GM21619 (cell line): ENCODE measurements around the gene GPRIN2.
"Not testable (repeated sequence)": the region's sequence is repeated elsewhere in the genome, so short reads cannot be mapped to it uniquely, and the experiment has no call there.

Experiments used
- ATAC-seq: cut with Tn5 transposase; IDR thresholded peaks from one replicate; pipeline ENCODE4 v1.9.1; 2021; ENCODE audit not compliant: unreplicated experiment

Gene GPRIN2

DNA sequence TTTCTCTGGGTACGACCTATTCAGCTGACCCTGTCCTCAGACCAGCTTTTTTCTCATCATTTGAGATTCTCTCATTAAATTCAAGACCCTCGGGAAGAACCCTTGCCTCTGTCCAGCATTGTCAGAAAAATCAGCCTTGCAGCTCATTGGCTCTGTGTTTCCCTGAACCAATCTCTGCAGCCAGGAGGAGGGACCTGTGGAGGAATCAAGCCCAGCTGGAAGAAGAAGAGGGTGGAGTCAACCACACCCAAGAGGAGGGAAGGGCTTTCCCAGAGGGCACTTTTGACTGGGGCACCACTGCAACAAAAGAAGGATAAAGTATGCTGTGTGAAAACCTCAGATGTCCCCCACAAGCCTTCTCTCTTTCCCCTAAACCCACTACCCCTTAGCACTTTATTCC is 14.2 kb upstream of the GPRIN2 start:
- ATAC-seq, result not testable (repeated sequence)

DNA sequence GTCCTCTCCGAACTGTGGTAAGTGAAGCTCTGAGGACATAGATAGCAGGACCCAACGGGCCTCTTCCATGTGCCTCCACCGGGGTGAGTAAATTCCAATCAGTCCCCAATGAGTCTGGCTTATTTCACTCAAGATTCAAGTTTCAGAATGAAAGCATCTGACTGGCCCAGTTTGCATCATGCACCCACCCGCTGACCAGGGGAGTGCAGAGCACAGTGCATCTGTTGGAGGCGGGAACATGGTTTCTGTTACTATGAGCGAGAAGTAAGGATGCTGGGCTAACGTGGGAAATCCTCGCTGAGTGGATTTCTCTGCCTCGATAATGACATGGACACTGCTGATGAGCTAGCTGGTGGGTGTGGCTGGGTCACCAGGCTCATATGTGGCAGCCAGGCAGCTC is 10.7 kb upstream of the GPRIN2 start:
- not testable (repeated sequence) for ATAC-seq

GRCh38 chr10:46565591-46566332 is 9.3 kb upstream of the GPRIN2 start:
- peak; percentile 92 for ATAC-seq

DNA sequence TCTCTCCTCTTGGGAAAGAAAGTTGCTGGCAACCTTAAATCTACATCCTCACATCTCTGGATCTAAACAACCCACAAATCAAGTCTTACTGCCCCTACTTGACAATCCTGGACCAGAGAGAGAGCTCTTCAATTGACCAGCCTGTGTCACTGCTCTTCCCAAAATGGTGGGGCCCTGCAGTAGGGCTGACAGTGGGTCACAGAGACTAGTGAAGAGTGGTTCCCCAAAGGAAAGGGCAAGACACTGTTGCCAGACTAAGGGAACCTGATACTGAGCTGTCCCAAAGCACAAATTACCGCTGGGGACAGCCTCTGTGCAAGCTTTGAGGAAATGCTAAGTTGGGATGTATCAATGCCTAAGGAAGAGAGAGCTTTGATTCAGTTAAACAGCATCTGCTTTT is 4.5 kb upstream of the GPRIN2 start:
- ATAC-seq, result no peak

GRCh38 chr10:46560381-46560780 is 3.9 kb upstream of the GPRIN2 start:
- ATAC-seq, result no peak

DNA sequence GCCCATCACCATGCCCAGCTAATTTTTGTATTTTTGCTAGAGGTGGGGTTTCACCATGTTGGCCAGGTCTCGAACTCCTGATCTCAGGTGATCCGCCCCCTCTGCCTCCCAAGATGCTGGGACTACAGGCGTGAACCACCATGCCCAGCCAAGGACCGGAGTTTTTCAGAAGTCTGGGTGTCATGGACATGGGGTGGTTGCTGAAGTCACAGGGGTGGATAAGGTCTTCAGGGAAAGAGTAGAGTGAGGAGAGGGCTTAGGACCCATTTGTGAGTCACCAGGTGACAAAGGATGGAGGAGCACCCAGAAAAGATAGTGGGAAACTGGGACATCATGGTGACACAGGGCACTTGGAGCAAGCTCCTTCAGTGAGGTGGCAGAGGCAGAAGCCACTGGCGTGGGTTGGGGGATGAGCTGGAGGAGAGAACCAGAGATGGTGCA is 2.8 kb upstream of the GPRIN2 start:
- ATAC-seq, result no peak

DNA sequence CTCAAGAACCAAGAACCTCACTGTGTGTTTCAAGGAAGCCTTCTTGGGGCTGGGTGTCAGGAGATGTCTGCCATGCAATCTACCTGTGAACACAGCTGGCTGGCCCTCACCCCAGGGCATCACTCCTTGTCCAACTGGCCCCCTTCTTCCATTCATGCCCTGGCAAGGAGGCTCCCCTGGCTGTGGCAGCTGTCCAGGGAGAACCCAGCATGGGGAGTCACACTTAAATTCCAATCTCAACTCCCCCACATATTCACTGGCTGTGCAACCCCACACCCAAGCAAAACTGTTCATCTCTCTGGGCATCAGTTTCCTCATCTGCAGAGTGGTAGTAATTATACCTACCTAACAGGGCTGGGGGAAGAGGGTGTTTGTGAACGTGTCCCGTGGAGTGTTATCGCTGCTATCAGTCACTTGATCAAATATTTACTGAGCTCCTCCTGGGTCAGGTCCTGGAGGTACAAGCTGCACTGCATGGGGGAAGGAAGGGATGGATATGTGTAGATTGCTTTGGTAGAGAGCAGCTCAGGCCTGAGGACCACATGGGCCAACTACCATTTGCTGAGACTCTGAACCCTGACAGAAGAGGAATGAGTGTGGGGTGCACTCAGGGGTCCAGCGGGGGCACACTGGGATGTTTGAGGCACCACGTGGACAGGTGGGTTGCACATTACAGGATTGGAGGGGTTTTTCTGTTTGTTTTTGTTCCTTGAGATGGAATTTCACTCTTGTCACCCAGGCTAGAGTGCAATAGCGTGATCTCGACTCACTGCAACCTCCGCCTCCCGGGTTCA is 2.1 kb upstream of the GPRIN2 start:
- ATAC-seq, result no peak

DNA sequence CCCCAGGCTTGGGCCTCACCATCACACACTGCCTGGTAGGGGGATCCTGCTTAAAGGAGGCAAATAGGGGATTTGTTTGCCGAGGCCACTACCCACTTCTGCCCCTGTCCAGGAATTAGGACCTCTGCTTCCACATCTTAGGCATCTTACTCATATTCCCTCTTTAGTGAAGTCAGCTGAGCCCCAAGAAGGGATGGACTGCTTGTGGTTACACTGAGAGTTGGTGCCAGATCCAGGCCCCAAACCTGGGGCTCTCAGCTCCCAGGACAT is 1.6 kb upstream of the GPRIN2 start:
- no peak for ATAC-seq

GRCh38 chr10:46557319-46558121 is 1.1 kb upstream of the GPRIN2 start:
- ATAC-seq, result no peak

DNA sequence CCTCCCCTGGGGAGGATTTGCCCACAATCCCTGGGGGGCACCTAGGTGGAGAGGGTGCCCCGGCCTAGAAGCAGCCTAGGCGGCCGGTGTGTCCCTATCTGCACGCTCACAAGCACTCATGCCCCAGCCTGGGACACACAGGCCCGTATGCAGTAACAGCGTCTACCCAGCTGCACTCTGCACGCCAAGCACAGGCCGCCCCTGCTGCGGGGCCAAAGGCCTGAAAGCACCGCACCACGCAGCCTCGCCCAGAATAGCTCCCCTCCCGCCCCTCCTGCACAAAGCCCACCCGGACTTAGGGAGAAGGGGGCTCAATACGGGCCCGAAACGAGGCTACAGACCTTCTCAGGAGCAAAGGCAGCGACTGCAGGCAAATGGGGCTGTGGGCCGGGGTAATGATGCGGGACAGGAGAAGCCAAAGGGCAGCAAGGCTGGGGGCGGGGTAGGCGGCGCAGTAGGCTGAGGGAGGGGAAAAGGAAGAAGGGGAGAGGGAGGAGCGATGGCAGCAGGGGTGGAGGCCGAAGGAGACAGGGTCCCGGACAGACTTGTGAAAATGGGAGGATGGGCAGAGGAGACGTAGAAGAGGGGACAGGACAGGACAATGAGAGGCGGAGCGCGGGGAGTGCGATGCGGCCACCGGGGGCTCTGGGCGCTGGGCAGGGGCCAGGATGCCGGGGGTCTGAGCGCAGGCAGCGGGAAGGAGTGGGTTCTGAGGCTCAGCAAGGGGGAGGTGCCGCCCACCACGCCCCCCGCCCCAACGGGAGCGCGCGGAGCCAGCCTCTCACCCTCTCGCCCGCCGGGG is 544 bp downstream of the GPRIN2 start:
- no peak for ATAC-seq

- ATAC-seq, result no peak
These were observed 1.1 kb downstream of the GPRIN2 start for GRCh38 chr10:46555366-46555712.

- no peak for ATAC-seq
These were observed 2.2 kb downstream of the GPRIN2 start for GRCh38 chr10:46554166-46554781.

DNA sequence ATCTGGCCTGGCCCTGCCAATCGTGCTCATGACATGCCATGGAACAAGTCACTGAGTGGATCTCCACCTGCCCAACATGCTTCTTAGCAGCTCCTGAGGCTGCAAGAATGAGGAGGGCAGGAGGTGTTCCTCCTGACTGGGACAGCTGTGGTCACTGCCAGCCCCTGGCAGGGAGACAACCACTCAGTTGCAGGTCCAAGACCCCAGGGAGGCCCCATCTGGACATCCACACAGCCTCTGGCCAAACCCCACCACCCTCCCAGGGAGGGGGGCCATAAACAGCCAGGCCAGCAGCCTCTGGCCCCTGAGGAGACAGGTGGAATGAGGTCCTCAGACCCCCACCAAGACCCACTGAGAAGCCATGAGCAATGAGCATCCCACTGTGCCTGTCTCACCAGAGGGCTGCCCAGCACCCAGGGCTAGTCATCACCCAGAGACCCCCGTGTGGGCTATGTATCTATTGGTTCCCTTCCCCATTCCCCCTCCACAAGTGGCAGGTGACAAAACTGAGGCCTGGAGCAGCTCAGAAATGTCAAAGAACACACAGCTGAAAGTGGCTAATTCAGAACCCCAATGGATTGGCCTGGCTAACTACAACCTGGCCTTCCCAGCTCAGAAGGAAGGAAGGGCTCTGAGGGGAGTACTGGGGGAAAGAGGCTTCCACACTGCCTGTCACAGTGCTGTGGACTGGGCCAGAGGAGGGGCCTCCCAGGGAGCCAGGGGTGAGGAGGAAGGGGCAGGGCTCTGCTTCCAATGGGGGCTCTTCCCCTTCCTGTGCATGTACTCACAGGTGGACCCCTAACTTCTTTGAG is 3.0 kb downstream of the GPRIN2 start:
- ATAC-seq, result no peak

GRCh38 chr10:46552526-46553237 is 3.8 kb downstream of the GPRIN2 start:
- ATAC-seq, result no peak

GRCh38 chr10:46551701-46552525 is 4.5 kb downstream of the GPRIN2 start:
- ATAC-seq, result no peak

GRCh38 chr10:46550795-46551700 is 5.4 kb downstream of the GPRIN2 start:
- ATAC-seq, result no peak

- ATAC-seq, result no peak
These were observed 6.2 kb downstream of the GPRIN2 start for GRCh38 chr10:46550076-46550790.
